ENCODE results near the gene PDE1A.

The PDE1A gene

GRCh38 chr2:182267971-182268370 is 158.9 kb downstream of the PDE1A start:
- no peak for DNase-seq (ENCODE audit: low spot score)

DNA sequence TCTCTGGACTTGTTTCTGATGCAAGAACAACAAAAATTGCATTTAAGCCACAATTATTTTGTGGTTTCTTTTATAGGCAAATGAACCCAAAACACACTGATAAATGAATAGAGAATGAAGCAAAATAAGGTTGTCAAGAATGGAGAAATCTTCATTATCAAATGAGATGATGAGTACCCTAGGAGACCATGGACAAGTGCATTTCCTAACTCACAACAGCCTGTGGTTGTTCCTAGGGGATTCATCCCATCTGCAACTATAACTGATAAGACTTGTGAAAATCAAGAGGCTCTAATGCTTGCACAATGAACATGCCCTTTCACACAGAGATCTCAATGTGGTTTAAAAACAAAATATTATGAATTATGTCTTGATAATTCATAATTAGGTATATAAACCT is 159.9 kb downstream of the PDE1A start:
- DNase-seq (ENCODE audit: low spot score), result no peak

GRCh38 chr2:182265718-182266117 is 161.1 kb downstream of the PDE1A start:
- no peak for DNase-seq (ENCODE audit: low spot score)

DNA sequence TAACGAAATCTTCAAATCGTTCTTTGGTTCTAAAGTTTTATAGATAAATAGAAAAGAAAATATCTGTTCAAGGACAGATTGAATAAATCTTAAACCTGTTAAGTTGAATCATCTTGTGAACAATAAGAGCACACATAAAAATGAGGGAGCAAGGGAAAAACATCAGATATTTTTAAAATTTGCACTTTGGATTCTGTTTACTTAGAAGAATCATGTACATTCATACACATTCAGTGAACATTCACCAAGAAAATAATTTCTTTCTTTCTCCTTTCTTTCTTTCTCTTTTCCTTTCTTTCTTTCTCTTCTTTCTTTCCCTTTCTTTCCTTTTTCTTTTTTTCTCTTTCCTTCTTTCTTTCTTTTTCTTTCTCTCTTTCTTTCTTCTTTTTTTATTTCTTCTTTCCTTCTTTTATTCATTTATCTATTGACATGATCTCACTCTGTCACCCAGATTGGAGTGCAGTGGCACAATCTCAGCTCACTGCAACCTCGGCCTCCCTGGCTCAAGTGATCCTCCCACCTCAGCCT is 164.9 kb downstream of the PDE1A start:
- no peak for DNase-seq (ENCODE audit: low spot score)

GRCh38 chr2:182259629-182260150 is 167.1 kb downstream of the PDE1A start:
- DNase-seq (ENCODE audit: low spot score), result no peak

DNA sequence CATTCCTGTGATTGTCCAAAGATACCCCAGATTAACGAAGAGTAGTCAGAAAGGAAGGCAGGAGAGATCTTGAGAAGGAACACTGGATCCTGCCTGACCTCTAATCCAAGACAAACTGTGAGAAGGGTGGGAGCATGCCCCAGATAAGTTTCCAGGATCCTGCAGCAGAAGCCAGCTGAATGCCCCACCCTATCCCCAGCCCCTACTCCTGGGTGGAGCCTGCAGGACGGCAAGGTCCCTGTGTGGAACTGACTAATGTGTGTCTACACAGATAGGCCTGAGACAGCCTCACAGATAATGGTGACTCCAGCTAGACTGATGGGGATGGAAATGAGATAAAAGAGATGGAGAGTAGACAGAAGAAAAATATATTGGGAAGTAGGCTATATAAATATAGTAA is 174.3 kb downstream of the PDE1A start:
- no peak for DNase-seq (ENCODE audit: low spot score)

- no peak for DNase-seq (ENCODE audit: low spot score)
Observed at GRCh38 chr2:182248898-182249297, 177.9 kb downstream of the PDE1A start.

- no peak for DNase-seq (ENCODE audit: low spot score)
Observed at GRCh38 chr2:182248362-182248761, 178.5 kb downstream of the PDE1A start.

GRCh38 chr2:182247831-182248230 is 179.0 kb downstream of the PDE1A start:
- DNase-seq (ENCODE audit: low spot score), result no peak

DNA sequence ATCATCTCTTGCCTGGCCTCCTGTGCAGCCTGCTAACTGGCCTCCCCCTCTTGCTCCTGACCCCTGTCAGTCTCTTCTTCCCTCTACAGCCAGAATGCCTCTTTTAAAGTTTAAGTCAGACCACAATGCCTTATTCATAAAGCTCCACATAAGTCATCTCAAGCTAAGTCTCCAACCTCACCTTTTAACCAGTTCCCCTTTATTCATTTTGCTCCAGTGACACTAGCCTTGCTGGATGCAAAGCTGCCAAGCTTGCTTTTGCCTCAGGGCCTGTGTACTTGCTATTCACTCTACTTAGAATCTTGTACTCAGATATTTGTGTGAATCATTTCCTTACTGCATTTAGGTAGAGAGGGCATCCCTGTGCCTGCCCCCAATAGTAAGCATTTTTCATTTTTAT is 180.9 kb downstream of the PDE1A start:
- DNase-seq (ENCODE audit: low spot score), result no peak

- DNase-seq (ENCODE audit: low spot score), result no peak
Observed at GRCh38 chr2:182242609-182243008, 184.2 kb downstream of the PDE1A start.

DNA sequence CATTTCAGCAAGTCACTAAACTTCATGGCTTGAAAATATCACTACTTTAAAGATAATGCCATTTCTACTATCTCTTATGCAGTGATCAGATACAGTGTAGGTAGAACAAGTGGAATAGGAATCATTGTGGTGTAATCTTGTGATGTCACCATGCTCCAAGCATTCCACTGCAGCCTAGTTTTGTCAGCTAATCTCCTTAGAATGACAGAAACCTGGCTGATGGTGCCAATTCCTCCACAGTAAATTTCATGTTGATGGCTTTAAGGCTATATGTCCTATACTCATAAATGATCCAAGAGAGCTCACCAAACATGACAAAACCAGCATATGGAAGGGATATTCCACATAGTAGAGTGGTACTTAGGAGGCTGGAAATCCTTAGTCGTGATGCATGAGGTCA is 184.9 kb downstream of the PDE1A start:
- no peak for DNase-seq (ENCODE audit: low spot score)

DNA sequence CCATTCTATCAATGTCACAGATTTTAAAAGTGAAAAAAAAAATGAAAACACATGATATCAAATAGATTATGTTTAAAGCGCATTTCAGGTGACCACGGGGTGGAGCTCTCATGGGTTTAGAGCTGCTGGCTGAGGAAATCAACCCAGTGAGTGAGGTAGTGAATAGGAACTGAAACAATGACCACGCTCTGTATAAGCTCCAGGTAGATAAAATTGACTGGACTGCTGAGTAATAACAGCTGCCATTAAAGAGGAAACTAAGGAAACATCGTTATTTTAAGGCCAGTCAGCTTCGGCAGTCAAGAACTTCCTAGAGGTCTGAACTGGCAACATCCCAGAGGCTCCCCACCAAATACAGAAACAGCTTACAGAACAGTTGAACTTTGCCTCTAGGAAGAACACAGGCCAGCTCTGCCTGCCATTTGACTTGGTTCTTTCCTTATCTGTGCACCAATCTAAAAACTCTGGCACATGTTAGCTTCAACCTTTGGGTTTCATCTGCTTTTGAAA is 185.9 kb downstream of the PDE1A start:
- DNase-seq (ENCODE audit: low spot score), result peak; percentile 7

GRCh38 chr2:182230561-182230960 is 196.3 kb downstream of the PDE1A start:
- no peak for DNase-seq (ENCODE audit: low spot score)

DNA sequence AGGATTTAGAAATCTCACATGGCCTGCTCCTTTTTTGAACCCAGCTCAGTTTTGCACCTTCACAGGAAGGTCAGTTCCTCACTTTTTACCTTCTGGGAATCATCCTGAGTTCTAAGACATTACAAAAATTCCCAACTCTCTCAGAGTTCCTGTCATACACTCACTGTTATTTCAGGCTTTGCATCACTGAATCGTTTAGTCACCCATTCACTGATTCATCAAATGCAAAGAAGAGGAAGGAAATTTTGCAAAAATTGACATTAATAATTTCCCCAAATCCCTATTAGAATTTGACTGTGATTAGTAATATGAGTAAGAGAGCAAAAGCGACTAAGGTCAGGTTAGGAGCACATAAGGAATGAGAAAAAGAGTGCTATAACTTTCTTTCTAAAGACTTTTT is 197.5 kb downstream of the PDE1A start:
- DNase-seq (ENCODE audit: low spot score), result no peak

DNA sequence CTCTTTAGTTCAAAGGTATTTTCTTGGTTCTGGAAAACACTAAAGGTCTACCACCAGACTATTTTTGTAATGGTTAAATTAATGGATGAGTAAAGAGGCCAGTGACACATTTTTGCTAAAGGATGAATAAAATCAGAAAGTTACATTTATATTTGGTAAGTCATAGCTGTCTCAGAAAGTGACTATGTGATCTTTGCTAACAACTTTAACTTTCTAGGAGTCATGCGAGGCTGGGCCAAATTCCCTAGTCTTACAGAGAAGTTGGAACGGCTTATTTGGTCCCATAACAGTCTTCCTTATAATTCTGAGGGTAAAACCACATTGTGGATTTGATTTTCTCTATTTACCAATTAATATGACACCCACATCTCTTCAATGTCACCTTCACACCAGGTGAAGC is 198.1 kb downstream of the PDE1A start:
- no peak for DNase-seq (ENCODE audit: low spot score)

DNA sequence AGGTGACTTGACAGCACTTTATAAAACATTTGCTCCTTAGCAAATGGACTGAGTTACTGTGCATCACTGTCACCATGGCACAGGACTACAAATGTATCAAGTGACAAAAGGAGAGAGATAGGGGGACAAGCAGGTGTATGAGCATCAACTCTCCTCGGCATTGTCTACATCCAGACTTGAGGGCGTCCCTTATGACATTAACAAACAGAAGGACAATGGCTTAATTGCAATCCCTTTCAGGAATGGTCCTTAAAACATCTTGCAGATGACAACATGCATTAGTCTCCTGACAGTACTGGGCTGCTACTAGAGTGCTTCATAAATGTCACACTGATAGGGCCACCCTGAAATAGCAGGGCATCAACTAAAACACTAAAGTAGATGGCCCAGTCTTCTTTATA is 198.8 kb downstream of the PDE1A start:
- no peak for DNase-seq (ENCODE audit: low spot score)

DNA sequence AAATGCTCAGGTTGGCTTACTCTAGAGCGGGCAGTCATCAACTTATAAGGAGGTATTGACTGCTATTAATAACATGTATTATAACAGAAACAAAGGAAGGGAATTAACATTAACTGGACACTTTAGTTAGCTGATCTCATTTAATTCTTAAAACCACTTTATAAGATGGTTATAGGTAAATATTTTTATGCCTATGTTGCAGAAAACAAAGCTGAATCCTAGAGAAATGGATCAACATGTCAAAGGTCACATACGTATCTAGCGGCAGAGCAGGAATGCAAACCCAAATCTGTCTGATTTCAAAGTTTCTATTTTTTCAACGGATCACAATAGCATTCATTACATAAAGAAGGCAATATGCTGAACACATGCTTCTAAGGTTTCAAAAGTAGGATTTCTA is 200.0 kb downstream of the PDE1A start:
- DNase-seq (ENCODE audit: low spot score), result no peak

- DNase-seq (ENCODE audit: low spot score), result no peak
Observed at GRCh38 chr2:182224669-182225068, 202.2 kb downstream of the PDE1A start.

- no peak for DNase-seq (ENCODE audit: low spot score)
Observed at GRCh38 chr2:182220998-182221397, 205.8 kb downstream of the PDE1A start.

- no peak for DNase-seq (ENCODE audit: low spot score)
Observed at GRCh38 chr2:182220335-182220734, 206.5 kb downstream of the PDE1A start.

- DNase-seq (ENCODE audit: low spot score), result no peak
Observed at GRCh38 chr2:182210669-182211068, 216.2 kb downstream of the PDE1A start.

DNA sequence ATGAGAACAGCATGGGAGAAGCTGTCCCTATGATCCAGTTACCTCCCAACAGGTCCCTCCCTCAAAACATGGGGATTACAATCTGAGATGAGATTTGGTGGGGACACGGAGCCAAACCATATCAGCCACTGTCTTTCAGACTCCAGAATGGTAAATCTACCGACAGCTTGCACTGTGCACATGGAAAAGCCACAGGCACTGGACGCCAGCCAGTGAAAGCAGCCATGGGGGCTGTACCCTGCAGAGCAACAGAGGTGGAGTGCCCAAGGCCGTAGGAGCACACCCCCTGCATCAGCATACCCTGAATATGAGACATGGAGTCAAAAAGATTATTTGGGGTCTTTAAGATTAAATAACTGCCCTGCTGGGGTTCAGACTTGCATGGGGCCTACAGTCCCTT is 218.4 kb downstream of the PDE1A start:
- DNase-seq (ENCODE audit: low spot score), result no peak

DNA sequence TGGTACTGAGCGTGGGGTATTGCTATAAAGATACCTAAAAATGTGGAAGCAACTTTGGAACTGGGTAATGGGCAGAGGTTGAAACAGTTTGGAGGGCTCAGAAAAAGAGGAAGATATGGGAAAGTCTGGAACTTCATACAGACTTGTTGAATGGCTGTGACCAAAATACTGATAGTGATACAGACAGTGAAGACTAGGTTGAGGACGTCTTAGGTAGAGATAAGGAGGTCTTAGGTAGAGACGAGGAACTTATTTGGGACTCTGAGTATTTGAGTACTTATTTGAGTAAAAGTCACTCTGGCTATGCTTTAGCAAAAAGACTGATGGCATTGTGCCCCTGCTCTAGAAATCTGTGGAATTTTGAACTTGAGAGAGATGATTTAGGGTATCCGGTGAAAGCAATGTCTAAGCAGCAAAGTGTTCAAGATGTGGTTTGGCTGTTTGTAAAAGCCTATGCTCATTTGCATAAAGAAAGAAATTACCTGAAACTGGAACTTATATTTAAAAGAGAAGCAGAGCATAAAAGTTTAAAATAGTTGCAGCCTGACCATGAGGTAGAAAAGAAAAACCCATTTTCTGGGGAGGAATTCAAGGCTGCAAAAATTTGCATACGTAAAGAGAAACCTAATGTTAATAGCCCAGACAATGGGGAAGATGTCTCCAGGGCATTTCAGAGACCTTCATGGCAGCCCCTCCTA is 219.6 kb downstream of the PDE1A start:
- no peak for DNase-seq (ENCODE audit: low spot score)
